ENCODE data around the gene COPS6.

The COPS6 gene

GRCh38 chr7:100122067-100122466 is 33.3 kb downstream of the COPS6 start:
- H3K79me2 ChIP-seq (ENCODE audit: low read length), result peaks cover 18% of the 10 kb centered on the region
- H3K9me3 ChIP-seq (replicated peaks; ENCODE audit: insufficient read depth, low read length), result no peaks in the 10 kb centered on the region
- no peaks in the 10 kb centered on the region for H4K20me1 ChIP-seq (ENCODE audit: insufficient read depth, low read length)
- no peak overlapping the region for H3K4me2 ChIP-seq (ENCODE audit: low read depth, low read length)
- TF ChIP-seq CTCF (IDR thresholded peaks at IDR 0.05; ENCODE audit: low read length) (no peak), EZH2phosphoT487 (IDR thresholded peaks at IDR 0.05; ENCODE audit: low read length) (no peak), EZH2 (optimal IDR thresholded peaks at IDR 0.05; ENCODE audit: low read depth, low read length) (no peak)
- no peak for DNase-seq
- H3K27me3 ChIP-seq (replicated peaks; ENCODE audit: insufficient read depth, low read length), result no peaks in the 10 kb centered on the region
- H3K9me2 ChIP-seq (replicated peaks; ENCODE audit: insufficient read depth, low read length), result no peaks in the 10 kb centered on the region
- H3K4me3 ChIP-seq (ENCODE audit: low read length), result no peak overlapping the region
- peaks cover 22% of the 10 kb centered on the region for H3F3A ChIP-seq (ENCODE audit: insufficient read depth, low read length)
- H3K27ac ChIP-seq (ENCODE audit: low read length), result no peak overlapping the region
- H3K4me1 ChIP-seq (ENCODE audit: low read length), result 0 out of 2 replicates have a peak, but pooled peaks cover 6% of the 10 kb centered on the region
- H3K36me3 ChIP-seq (replicated peaks; ENCODE audit: insufficient read depth, low read length), result no peaks in the 10 kb centered on the region
- H3K9ac ChIP-seq (ENCODE audit: low read length), result no peak overlapping the region
- H2AFZ ChIP-seq (ENCODE audit: low read length), result no peak overlapping the region

GRCh38 chr7:100122568-100122967 is 33.8 kb downstream of the COPS6 start:
- Histone ChIP-seq H2AFZ (ENCODE audit: low read length) (no peak overlapping the region), H3K4me2 (ENCODE audit: low read depth, low read length) (no peak overlapping the region), H4K20me1 (ENCODE audit: insufficient read depth, low read length) (no peaks in the 10 kb centered on the region), H3K27me3 (replicated peaks; ENCODE audit: insufficient read depth, low read length) (no peaks in the 10 kb centered on the region), H3K79me2 (ENCODE audit: low read length) (peaks cover 18% of the 10 kb centered on the region), H3K36me3 (replicated peaks; ENCODE audit: insufficient read depth, low read length) (no peaks in the 10 kb centered on the region), H3F3A (ENCODE audit: insufficient read depth, low read length) (peaks cover 22% of the 10 kb centered on the region), H3K9ac (ENCODE audit: low read length) (no peak overlapping the region), H3K27ac (ENCODE audit: low read length) (no peak overlapping the region), H3K9me2 (replicated peaks; ENCODE audit: insufficient read depth, low read length) (no peaks in the 10 kb centered on the region), H3K4me3 (ENCODE audit: low read length) (no peak overlapping the region), H3K4me1 (ENCODE audit: low read length) (0 out of 2 replicates have a peak, but pooled peaks cover 6% of the 10 kb centered on the region), H3K9me3 (replicated peaks; ENCODE audit: insufficient read depth, low read length) (no peaks in the 10 kb centered on the region)
- no peak for TF ChIP-seq CTCF (IDR thresholded peaks at IDR 0.05; ENCODE audit: low read length)
- DNase-seq, result no peak

- no peak for DNase-seq
- no peak overlapping the region for H2AFZ ChIP-seq (ENCODE audit: low read length)
- H3K27me3 ChIP-seq (replicated peaks; ENCODE audit: insufficient read depth, low read length), result no peaks in the 10 kb centered on the region
- no peaks in the 10 kb centered on the region for H3K9me2 ChIP-seq (replicated peaks; ENCODE audit: insufficient read depth, low read length)
- no peak overlapping the region for H3K4me3 ChIP-seq (ENCODE audit: low read length)
- peaks cover 26% of the 10 kb centered on the region for H3F3A ChIP-seq (ENCODE audit: insufficient read depth, low read length)
- no peak overlapping the region for H3K27ac ChIP-seq (ENCODE audit: low read length)
- H3K9me3 ChIP-seq (replicated peaks; ENCODE audit: insufficient read depth, low read length), result no peaks in the 10 kb centered on the region
- TF ChIP-seq EZH2phosphoT487 (IDR thresholded peaks at IDR 0.05; ENCODE audit: low read length) (no peak), EZH2 (optimal IDR thresholded peaks at IDR 0.05; ENCODE audit: low read depth, low read length) (no peak), CTCF (IDR thresholded peaks at IDR 0.05; ENCODE audit: low read length) (no peak)
- H3K9ac ChIP-seq (ENCODE audit: low read length), result no peak overlapping the region
- H3K79me2 ChIP-seq (ENCODE audit: low read length), result peaks cover 7% of the 10 kb centered on the region; the same call in 1 of the 2 replicates
- no peak overlapping the region for H3K4me2 ChIP-seq (ENCODE audit: low read depth, low read length)
- peaks cover 16% of the 10 kb centered on the region for H3K4me1 ChIP-seq (ENCODE audit: low read length)
- no peaks in the 10 kb centered on the region for H3K36me3 ChIP-seq (replicated peaks; ENCODE audit: insufficient read depth, low read length)
- no peaks in the 10 kb centered on the region for H4K20me1 ChIP-seq (ENCODE audit: insufficient read depth, low read length)
Measured at GRCh38 chr7:100124301-100125230, 35.8 kb downstream of the COPS6 start.

Measured in MM.1S (cell line).